ENCODE measurements around the gene PIGK.
"Not testable (repeated sequence)": the region's sequence is repeated elsewhere in the genome, so short reads cannot be mapped to it uniquely, and the experiment has no call there.

The PIGK gene

GRCh38 chr1:77219166-77219887 is at the start of gene PIGK:
TSS of gene PIGK (minus strand) at chr1:77219430. CDS start at chr1:77219402, 28 bp downstream.
- DNase-seq (ENCODE audit: low read depth in 2 of 2), result peak; percentile 75 to 80

- DNase-seq (ENCODE audit: low read depth in 2 of 2), result no peak
These were observed 47.8 kb upstream of the PIGK start for GRCh38 chr1:77267035-77267434.

GRCh38 chr1:77265180-77265579 is 46.0 kb upstream of the PIGK start:
- no peak for DNase-seq (ENCODE audit: low read depth in 2 of 2)

GRCh38 chr1:77263708-77264107 is 44.5 kb upstream of the PIGK start:
- DNase-seq (ENCODE audit: low read depth in 2 of 2), result no peak

GRCh38 chr1:77253211-77253610 is 34.0 kb upstream of the PIGK start:
- DNase-seq (ENCODE audit: low read depth in 2 of 2), result no peak

- no peak for DNase-seq (ENCODE audit: low read depth in 2 of 2)
These were observed 30.9 kb upstream of the PIGK start for GRCh38 chr1:77250126-77250525.

GRCh38 chr1:77245830-77246229 is 26.6 kb upstream of the PIGK start:
- no peak for DNase-seq (ENCODE audit: low read depth in 2 of 2)

GRCh38 chr1:77239311-77239710 is 20.1 kb upstream of the PIGK start:
- no peak for DNase-seq (ENCODE audit: low read depth in 2 of 2)

GRCh38 chr1:77238462-77238861 is 19.2 kb upstream of the PIGK start:
- no peak for DNase-seq (ENCODE audit: low read depth in 2 of 2)

- no peak for DNase-seq (ENCODE audit: low read depth in 2 of 2)
These were observed 15.7 kb upstream of the PIGK start for GRCh38 chr1:77234943-77235342.

- no peak for DNase-seq (ENCODE audit: low read depth in 2 of 2)
These were observed 14.9 kb upstream of the PIGK start for GRCh38 chr1:77234096-77234495.

GRCh38 chr1:77232829-77233228 is 13.6 kb upstream of the PIGK start:
- DNase-seq (ENCODE audit: low read depth in 2 of 2), result no peak

GRCh38 chr1:77230051-77230450 is 10.8 kb upstream of the PIGK start:
- DNase-seq (ENCODE audit: low read depth in 2 of 2), result no peak

GRCh38 chr1:77228836-77229235 is 9.6 kb upstream of the PIGK start:
- no peak for DNase-seq (ENCODE audit: low read depth in 2 of 2)

- DNase-seq (ENCODE audit: low read depth in 2 of 2), result no peak
These were observed 8.2 kb upstream of the PIGK start for GRCh38 chr1:77227381-77227780.

- no peak for DNase-seq (ENCODE audit: low read depth in 2 of 2)
These were observed 3.3 kb upstream of the PIGK start for GRCh38 chr1:77222496-77222895.

- no peak for DNase-seq (ENCODE audit: low read depth in 2 of 2)
These were observed 1.6 kb upstream of the PIGK start for GRCh38 chr1:77220687-77221463.

- DNase-seq (ENCODE audit: low read depth in 2 of 2), result no peak
These were observed 609 bp downstream of the PIGK start for GRCh38 chr1:77218477-77219165.

GRCh38 chr1:77204043-77204442 is 15.2 kb downstream of the PIGK start:
- not testable (repeated sequence) for DNase-seq (ENCODE audit: low read depth in 2 of 2)

GRCh38 chr1:77202751-77203150 is 16.5 kb downstream of the PIGK start:
- DNase-seq (ENCODE audit: low read depth in 2 of 2), result no peak

- no peak for DNase-seq (ENCODE audit: low read depth in 2 of 2)
These were observed 18.4 kb downstream of the PIGK start for GRCh38 chr1:77200806-77201205.

- no peak for DNase-seq (ENCODE audit: low read depth in 2 of 2)
These were observed 18.9 kb downstream of the PIGK start for GRCh38 chr1:77200293-77200692.

GRCh38 chr1:77197351-77197750 is 21.9 kb downstream of the PIGK start:
- no peak for DNase-seq (ENCODE audit: low read depth in 2 of 2)
